Right ventricle myocardium superior (tissue), 1 donor: ENCODE measurements around the gene MAFG. TPM values are rescaled to one million over a fixed set of nuclear protein-coding genes. Genes with fewer than 3 reads are reported as not detected.
"Not testable (repeated sequence)": the region's sequence is repeated elsewhere in the genome, so short reads cannot be mapped to it uniquely, and the experiment has no call there.

Experiments used
- ATAC-seq: fragments of 200-7000 bp; cut with Tn5 transposase; one replicate; pipeline ENCODE4 v1.9.1; 2020; ENCODE audit warnings: mild to moderate bottlenecking; ENCODE audit not compliant: poor library complexity
- DNase-seq: peaks from one replicate; pipeline ENCODE4 v3.0.0-alpha.2; 2020
- intact Hi-C: fragments of 100-400 bp; cut with DNase I; formaldehyde crosslinking; loops from one replicate; pipeline ENCODE4 v1.11.2; 2022
- total RNA-seq: library from RNA; stranded (reverse); fragmentation: NEBNext Ultra II Directional; extraction: Animal tissue kit (Norgen Biotek cat#: 25700); gene quantifications from one replicate; pipeline ENCODE4 v1.2.1, GENCODE V29; 2021
- donor health status: DM: no; HTN: yes; CAD: no; lungs with severe emphysema.

Gene MAFG
- total RNA-seq, 1 donor from 2014 or later = 29.9 TPM

DNA sequence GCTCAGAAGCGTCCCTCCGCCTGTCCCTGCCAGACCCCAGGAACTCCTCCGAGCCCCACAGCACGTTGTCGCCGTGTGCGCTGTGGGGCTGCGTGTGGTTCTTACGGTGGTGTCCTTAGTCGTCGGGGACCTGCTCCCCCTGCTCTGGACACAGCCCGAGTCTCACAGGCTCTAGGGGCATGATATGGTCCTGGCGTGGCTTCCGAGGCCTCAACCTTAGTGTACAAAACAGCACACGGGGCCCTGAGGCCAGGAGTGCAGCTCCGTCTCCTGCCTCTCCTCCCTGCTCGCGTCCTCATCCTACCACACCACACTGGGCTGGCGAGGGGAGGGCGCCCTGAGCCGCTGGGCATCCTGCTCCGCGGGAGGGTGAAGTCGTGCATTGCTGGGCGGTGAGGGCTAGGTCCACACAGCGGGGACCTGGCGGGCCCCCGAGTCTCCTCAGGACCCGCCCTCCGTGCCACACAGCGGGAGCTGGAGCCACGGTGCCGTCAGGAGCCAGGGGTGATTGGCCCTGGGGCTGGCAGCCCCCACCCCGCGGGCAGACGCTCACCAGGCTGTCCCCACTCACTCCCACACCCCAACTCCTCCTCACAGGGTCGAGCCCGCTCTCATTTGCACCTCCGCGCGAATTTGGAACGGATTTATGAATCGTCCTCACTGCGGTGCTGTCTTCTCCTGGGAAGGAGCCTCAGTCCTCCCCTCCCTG, 1.2 kb upstream of the MAFG start:
- intact Hi-C loops = no loop called here
- ATAC-seq (no peak), DNase-seq (no peak)

DNA sequence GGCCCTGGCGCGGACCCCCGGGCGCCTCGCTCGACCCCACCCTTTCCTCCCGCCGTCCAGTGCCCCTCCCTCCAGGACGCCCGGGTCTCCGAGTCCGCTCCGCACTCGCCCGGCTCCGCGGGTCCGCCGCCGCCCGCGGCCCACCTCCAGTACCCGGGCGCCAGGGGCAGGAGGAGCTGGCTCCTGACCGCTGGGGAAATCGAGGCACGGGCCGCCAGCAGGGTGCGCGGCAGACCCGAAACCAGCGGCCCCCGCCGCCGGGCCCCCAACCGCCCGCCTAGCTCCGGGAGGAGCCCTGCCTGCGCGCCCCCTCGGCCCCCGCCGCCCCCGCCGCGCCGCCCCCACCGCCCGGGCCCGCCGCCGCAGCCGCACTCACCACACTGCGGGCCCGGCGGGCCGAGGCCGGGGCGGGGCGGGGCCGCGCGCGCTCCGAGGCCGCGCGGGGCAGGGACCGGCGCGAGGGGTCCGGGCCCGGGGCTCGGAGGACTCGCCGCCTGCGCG, 333 bp downstream of the MAFG start:
- intact Hi-C loops = no loop called here
- DNase-seq (no peak), ATAC-seq (no peak)

DNA sequence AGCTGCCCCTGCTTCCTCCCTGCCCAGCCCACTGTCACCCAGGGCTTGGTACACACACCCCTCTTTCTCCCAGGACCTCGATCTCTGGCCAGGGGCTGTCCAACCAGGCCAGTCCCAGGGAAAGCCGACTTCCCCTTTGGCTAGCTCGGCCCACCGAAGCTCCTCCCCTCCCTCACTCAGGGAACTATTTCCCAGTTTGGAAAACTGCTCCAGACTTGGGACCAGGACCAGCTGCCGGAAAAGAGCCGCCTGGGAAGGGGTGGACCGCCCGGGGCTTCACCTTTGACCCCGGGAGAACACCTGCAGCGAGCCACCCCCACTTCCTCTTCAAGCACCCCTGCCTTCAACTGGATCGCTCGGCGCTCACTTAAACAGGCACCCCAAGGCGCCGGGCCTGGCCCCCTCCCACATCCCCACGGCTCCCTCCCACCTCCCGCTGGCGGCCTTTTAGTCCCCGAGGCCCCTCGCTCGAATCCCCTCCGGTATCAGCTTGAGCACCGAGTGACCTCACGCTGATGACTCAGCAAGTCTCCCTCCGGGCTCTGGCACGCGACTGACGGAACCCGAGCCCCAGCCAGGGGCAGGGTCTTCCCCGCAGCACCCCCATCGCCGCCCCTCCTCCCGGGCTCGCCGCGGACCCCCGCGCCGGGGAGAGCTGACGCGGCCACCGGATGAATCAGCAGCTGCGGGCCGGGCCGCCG, 934 bp downstream of the MAFG start:
- DNase-seq (peak; percentile 89), ATAC-seq (peak; percentile 53)
- intact Hi-C loops = no loop called here

DNA sequence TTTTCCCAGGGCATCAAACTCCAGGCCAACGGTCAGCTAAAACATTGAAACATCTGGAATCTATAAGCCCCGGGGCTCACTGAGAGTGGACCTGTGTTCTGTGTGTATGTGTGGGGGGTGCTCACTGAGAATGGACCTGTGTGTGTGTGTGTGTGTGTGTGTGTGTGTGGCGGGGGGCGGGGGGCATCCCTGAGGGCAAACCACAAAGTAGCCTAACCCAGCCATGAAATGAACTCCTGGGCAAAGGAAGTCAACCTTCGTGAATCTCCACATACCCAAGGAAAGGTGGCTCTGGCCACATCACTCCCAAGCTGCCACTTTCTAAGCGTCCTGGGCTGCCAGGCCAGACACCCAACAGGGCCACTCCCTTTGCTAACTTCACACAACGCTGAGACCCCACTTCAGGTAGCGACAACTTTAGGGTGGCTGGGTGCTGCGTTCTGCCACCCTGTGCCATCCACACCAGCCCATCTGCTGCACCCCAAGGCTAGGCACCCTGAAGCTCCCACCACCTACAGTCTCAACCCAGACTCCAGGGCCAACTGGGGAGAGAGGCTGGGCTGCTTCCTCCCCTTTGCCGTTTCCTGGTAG, 1.6 kb downstream of the MAFG start:
- no peak for DNase-seq
- intact Hi-C loops = no loop called here
- no peak for ATAC-seq

DNA sequence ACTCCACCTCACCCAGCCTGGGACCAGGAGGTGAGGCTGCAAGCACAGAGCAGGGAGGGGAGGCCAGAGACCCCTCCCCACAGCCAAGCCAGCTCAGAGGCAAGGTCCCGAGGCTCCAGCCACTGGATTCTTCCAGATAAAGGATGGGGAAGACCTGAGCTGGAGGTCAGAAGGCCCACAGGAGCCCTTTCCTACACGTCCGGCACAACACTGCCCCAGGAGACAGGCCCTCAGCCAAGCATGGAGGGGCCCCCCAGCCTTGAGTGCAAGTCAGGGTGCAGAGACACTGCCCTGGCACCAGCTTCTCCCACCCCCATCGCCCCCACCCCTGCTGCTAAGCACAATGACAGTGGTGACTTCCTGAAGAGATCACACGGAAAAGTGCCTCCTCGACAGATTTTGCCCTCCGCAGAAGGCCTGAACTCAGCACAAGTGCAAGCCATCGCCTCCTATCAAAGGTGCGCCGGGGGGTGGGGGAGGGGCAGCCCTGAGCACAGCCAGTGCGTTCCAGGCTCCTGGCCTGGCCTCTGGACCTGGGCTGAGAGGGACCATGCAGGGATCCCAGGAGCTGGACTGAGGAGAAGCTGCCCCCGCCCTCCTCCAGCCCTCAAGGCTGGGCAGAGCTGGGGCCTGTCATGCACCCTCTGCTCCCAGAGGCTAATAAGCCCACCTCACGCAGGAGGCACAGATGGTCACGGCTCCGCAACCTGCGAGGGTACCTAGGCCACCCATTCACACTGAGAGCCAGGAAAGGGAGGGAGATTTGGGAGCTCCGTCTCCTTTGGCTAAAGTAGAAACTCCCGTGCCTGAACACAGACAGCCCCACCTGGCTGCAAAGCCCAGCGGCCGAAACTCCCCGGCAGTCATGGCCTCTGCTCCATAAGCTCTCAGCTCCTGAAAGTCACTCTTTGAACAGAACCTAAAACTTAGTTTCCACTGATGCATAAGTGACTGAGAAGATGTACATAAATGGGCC, 2.7 kb downstream of the MAFG start:
- DNase-seq (no peak), ATAC-seq (no peak)
- intact Hi-C loops = no loop called here

DNA sequence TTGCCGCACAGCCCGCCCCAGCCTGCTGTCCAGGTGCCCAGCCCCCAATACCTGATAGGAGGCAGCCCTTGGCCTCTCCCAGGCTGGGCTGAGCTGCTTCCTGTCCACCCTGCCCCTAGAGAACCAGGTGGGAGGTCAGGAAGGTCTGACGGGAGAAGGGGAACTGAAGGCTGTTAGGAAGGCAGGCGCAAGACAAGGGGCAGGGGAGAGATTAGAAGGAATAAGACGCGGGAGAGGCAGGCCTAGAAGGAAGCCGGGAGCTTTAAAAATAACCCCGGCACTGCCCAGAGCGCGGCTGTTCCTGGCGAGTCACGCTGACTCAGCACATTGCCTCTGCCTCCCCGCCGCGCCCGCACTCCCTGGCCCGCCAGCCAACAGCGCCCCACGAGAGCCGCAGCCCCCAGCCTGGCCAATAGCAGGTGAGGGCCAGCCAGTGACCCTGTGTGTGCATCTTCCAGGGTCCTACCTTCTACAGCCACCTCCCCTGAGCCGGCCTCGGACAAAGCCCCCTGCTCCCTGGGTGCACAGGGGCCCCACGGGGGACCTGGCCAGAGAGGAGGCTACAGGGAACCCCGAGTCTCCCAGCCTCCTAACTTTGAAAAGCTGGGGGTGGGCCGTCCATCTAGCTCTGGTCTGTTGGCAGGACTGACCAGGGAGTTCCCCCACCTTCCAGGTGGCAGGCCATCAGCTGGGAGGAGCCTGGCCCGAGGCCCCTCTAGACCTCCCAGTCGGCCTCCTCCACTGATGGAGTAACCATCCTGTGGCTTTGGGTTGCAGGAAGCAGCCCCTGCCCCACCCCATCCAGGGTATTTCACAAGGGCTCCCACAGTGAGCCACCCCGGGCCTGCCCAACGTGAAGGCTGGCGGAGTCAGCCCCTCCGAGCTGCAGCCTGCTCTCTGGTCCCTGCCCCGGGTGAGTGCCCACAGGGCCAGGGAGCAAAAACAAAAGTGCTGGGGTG, 4.0 kb downstream of the MAFG start:
- DNase-seq (peak; percentile 89), ATAC-seq (peak; percentile 41)
- intact Hi-C loops = no loop called here

DNA sequence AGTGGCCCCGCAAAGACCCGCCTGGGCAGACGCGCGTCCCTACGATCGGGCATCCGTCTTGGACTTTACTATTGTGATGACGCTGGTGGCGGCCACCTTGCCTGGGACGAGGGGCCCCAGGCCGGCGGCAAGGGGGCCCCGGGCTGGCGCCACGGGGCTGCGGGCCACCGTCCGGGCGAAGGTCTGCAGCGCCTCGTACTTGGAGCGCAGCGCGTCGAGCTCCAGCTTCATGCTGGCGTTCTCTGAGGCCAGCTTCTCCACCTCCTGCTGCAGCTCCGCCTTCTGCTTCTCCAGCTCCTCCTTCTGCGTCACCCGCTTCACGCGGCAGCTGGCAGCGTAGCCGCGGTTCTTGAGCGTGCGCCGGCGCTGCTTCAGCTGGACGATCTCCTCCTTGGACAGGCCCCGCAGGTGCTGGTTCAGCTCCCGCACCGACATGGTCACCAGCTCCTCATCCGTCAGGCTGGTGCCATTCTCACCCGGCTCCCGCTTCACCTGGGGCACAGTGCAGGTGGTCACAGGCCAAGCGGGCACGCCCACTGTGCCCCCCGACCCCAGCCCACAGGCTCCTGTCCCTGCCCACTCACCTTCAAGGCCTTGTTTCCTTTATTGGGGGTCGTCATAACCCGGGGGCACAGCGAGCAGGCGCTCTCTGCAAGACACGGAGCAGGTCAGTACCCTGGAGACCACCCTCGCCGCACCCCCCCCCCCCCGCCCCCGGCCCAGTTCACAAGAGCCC, 4.8 kb downstream of the MAFG start:
- ATAC-seq (no peak), DNase-seq (no peak)
- intact Hi-C loops = no loop called here

DNA sequence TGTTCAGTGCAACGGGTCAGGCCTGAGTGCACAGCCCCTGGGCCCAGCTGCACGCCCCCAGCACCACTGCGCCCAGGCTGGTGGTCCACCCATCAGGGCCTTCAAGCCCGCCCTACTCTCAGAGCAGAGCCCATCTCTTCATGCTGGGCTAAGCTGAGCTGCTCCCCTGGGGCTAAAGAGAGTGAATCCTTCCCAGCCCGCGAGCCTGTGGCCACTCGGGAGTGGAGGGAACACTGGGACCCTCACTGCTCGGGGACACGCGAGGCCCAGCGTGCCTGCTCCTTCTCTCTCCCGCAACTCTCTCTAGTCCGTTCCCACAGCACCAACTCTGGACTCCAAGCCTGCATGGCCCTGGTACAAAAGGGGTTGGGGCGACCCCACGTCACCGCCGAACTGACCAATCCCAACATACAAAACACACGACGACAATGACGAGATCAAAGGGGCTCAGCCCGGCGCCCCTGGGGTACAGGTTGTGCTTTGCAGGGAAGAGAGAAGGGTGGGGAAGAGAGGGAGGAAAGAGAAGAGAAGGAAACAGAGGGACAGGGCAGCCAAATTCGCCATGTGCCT, 5.5 kb downstream of the MAFG start:
- intact Hi-C loops = no loop called here
- no peak for DNase-seq

DNA sequence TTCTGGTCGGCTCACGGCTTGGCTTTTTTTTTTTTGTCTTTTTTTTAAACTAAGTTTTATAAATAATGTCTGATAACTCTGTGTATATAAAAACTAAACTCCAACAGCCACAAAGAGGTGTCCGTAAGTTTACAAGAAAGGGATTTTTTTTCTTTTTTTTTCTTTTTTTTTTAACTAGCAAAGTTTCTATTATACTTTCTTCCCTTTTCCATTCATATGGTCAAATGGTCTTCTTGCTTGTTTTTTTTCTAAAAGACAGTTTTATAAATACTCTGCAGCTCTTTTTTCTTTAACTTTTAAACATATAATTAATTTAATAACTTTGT, 6.0 kb downstream of the MAFG start:
- DNase-seq = no peak
- intact Hi-C loops = no loop called here
- ATAC-seq = no peak

More for the DNA sequence above, 5.5 kb downstream of the MAFG start:
- ATAC-seq = no peak

DNA sequence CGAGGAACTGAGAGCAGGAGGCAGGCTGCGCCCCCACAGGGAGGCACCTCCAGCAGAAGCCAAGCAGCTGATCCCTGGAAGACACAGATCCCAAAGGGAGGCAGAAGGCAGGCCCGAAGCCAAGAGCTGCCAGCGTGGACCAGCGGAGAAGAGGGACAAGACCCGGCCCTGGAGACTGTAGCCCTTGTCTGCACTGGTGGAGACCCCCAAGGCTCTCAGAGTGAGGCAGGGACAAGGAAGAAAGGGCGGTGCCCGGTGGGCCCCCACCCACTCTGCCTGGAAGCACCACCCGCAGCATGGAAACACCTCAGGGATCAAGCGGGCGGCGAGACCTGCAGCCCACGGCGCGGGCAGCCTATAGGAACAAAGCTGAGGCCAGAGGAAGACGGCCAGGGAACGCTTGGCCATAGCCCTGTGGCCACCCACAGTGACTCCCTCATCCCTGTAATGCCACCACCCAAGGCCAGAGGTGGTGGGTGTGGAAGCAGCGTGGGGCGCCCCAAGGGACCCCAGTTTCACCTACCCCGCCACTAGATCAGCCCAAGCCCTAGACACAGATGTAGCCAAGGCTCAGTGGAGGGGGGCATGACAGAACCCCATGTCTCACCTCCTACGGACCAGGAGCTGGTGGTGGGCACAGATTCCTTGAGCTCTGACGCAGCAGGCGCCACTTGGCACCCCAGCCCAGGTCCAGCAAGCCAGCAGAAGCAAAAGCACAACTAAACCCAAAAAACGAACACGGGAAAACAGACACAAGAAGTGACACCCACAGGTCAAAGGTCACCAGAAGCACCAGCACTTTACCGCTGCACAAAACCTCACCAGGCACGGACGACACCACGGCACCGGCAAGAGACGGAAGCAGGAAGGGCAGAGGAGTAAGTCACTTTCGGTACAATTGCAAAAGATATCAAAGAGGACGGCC, 6.7 kb downstream of the MAFG start:
- ATAC-seq = no peak
- DNase-seq = no peak
- intact Hi-C loops = no loop called here

DNA sequence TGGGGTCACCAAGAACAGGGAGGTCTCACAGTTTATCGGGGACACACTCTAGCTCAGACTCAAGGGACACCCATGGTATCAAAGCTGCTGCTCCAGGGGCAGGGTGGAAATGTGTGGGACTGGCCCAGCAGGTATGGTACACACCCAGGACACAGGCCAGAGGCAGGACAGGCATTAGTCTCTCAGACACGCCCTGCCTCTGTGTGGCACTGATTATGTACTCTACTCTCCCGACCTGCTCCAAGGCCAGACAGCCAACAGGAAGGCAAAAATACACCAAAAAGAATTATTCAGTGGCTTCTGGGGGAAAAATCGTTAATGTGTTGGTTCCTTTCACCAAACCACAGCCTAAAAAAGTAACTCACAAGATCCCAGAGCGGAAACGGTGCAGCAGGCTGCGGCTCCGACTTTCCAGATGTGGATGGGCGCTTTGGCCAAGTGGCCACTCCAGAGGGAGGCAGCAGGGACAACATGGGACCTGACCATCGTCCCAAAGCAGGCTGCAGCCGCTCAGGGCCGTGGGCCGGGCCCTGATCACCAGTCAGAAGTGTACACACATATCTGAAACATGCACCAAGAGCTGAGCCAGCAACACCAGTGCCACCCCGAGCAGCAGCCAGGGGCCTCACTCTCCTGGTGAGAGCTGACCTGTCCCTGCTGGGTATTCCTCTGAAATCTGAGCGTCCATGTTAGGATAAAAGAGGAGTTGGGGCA, 8.5 kb downstream of the MAFG start:
- ATAC-seq = no peak
- intact Hi-C loops = no loop called here
- no peak for DNase-seq

DNA sequence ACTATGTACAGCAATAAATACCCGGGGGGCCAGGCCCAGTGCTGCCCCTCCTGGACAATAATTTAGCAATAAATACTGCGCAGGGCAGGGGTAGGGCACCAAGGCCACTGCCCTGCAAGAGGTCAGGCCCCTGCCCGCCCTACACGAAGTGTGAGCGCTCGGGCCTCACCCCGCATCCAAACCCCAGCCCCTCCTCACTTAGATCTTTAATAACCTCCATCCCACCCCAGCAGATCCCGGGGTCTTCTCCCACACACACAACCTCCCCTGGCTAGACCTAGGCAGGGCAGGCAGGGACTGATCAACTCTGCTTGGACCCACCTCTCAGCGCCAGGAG, 9.2 kb downstream of the MAFG start:
- intact Hi-C loops, DNase-seq: not testable (repeated sequence)
- ATAC-seq = peak; percentile 9

DNA sequence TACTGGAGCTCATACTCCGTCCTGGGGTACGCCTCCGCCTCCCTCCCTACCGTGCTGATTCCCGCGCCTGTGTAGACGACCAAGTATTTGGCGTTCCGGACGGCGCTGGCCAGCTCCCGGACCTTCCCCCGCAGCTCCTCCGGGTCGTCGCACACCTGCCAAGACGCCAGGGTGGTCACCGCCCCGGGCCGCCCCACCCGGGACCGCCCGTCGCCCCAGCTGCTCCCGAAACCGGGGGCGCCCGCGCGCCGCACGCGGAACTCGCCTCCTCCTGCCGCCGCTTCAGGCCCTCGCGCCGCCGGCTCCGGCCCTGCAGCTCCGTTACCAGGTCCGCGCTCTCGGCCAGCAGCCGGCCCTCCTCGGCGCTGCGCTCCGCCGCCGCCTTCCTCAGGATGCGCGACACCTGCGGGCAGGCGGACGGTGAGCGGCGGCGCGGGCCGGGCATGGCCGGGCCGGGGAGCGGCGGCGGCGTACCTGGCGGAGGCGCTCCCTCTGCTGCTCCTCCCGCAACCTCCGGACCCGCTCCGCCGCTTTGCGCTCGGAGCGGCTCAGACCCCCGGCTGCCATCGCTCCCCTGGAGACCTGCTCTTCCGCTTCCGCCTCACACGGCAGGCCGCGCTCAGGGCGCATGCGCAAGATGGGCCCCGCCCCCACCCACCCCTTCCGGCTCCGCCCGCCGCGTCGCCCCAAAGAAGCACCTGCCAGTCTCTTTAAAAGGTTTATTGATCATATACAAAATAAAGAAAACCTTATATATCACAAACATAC, 9.8 kb downstream of the MAFG start, which contains the start of gene SIRT7:
Gene SIRT7 (minus strand): TSS at position 612 of the 768 bp plus-strand sequence. CDS start 45 bp downstream, at position 567.
- DNase-seq (peak; percentile 86), ATAC-seq (peak; percentile 87)

DNA sequence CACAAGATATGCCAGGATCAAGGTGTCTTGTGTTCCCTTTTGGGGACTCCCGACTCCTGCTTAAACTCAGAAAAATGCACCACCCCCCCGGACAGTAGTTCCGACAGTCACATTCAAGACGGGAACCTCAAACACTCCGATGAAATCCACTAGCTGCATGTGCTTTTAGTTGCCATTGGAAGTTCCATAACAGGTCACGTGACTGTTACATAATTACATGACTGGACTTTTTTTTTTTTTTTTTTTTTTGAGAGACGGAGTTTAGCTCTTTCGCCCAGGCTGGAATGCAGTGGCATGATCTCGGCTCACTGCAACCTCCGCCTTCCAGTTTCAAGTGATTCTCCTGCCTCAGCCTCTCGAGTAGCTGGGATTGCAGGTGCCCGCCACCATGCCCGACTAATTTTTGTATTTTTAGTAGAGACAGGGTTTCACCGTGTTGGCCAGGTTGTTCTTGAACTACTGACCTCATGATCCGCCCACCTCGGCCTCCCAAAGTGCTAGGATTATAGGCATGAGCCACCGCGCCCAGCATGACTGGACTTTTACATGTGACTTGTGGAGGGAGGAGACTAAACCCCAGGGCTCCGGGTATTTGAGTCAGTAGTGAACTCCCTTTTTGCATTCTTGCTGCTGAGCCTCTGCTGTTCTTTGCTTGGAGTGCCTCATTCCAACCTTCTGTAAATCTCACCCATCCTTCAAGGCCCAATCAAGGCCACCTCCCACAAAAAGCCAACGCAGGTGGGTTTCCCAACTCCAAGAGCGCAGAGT, 11.1 kb downstream of the MAFG start:
- intact Hi-C loops = no loop called here
- DNase-seq (no peak), ATAC-seq (no peak)

More for the DNA sequence above, 9.8 kb downstream of the MAFG start, which contains the start of gene SIRT7:
- intact Hi-C loops = no loop called here
